Gastroesophageal sphincter (tissue), 3 donors: ENCODE data around the gene RAD9B.

Experiments used
- EP300 ChIP-seq: sonication (generic); formaldehyde crosslinking; IDR thresholded peaks from one replicate; pipeline ENCODE4 v1.6.1; 2017; ENCODE audit warnings: antibody characterized with exemption, mild to moderate bottlenecking
- TF ChIP-seq, protein P1 (sequence below), 4 experiments: fragments of 200-600 bp in 2 of 4; fragments of 450-650 bp in 2 of 4; sonication (generic) in 1 of 4; IDR thresholded peaks; one replicate each; pipeline ENCODE4 v1.5.1; 2017 to 2019; ENCODE audit warnings: antibody characterized with exemption in 4 of 4, mild to moderate bottlenecking in 2 of 4, moderate library complexity in 2 of 4

DNA sequence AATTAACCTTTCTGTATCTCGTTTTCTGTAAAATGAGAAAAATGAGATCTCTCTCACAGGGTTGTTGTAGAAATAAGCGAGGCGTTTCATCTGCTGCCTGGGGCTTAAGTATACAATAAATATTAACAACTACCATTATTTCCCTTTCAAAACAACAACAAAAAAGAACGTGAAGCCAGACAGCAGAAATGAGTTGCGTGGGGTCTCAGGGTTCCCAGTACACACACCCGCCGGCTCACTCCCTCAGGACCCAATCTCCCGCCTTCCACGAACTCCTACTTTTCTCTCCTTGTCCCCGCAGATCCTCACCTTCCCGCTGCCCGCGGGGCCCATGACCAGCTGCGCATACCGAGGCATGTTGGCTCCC is 34.3 kb upstream of the RAD9B start:
- no peak for TF ChIP-seq EP300
- TF ChIP-seq, protein P1, sequence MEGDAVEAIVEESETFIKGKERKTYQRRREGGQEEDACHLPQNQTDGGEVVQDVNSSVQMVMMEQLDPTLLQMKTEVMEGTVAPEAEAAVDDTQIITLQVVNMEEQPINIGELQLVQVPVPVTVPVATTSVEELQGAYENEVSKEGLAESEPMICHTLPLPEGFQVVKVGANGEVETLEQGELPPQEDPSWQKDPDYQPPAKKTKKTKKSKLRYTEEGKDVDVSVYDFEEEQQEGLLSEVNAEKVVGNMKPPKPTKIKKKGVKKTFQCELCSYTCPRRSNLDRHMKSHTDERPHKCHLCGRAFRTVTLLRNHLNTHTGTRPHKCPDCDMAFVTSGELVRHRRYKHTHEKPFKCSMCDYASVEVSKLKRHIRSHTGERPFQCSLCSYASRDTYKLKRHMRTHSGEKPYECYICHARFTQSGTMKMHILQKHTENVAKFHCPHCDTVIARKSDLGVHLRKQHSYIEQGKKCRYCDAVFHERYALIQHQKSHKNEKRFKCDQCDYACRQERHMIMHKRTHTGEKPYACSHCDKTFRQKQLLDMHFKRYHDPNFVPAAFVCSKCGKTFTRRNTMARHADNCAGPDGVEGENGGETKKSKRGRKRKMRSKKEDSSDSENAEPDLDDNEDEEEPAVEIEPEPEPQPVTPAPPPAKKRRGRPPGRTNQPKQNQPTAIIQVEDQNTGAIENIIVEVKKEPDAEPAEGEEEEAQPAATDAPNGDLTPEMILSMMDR (IDR thresholded peaks at IDR 0.05), result no peak
